Measurements from ENCODE around the gene NGEF.
A peak's percentile ranks its signal among the peaks of the same experiment; 100 is the strongest.

DNA sequence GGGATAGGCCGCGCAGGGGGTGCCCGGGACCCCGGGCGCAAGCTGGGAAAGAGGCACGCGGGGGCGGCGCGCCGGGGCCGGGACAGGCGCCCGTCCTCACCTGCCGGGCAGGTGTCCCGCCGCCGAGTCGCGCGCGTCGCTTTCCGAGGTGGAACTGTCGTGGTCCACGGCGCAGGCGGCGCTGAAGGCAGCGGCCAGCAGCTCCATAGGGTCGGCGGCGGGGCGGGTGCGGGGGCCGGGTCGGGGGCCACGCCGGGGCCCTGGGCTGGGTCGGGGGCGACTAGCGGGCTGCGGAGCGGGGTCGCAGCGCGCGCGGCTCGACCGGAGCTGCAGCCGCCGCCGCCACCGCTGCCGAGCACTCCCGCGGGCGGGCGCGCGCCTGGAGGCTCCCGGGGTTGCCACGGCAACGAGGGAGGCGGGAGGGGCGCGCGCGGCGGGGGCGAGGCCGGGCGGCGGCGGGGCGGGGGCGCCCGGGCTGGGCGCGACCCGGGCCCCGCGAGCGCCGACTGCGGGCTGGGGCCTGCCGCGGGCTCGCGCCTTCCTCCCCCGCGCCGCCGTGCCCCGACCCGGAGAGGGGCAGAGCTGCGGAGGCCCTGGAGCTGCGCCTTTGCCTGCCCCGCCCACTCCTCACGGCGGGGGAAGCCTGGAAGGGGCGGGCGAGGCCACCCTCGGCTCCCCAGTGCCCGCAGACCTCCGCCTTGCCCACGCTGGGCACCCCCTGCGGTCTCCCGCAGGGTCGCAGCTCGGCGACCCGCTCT lies 85.1 kb downstream of the NGEF start:
- TF ChIP-seq, protein P1, sequence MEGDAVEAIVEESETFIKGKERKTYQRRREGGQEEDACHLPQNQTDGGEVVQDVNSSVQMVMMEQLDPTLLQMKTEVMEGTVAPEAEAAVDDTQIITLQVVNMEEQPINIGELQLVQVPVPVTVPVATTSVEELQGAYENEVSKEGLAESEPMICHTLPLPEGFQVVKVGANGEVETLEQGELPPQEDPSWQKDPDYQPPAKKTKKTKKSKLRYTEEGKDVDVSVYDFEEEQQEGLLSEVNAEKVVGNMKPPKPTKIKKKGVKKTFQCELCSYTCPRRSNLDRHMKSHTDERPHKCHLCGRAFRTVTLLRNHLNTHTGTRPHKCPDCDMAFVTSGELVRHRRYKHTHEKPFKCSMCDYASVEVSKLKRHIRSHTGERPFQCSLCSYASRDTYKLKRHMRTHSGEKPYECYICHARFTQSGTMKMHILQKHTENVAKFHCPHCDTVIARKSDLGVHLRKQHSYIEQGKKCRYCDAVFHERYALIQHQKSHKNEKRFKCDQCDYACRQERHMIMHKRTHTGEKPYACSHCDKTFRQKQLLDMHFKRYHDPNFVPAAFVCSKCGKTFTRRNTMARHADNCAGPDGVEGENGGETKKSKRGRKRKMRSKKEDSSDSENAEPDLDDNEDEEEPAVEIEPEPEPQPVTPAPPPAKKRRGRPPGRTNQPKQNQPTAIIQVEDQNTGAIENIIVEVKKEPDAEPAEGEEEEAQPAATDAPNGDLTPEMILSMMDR (conservative IDR thresholded peaks at IDR 0.05 in 1 of 2, IDR thresholded peaks at IDR 0.05 in 1 of 2; ENCODE audit: low read depth in 1 of 2, low read length in 2 of 2), result no peak
- peak; percentile 16 for TF ChIP-seq EZH2 (IDR thresholded peaks at IDR 0.05; ENCODE audit: low read length, missing control alignments)

Data from fibroblast of lung (primary cell).